Smooth muscle cell (in vitro differentiated cells): Measurements from ENCODE around the gene CDH8. TPM values are rescaled to one million over a fixed set of nuclear protein-coding genes. Genes with fewer than 3 reads are reported as not detected.

ENCODE experiments used
- DNase-seq: peaks from one replicate; lab custom pipeline; 2025; ENCODE audit not compliant: unreplicated experiment; lab: John Stamatoyannopoulos, UW
- H2AFZ ChIP-seq: fragments of 200-600 bp; sonication (generic); 2 replicates; pipeline ENCODE4 v1.6.0; 2016; ENCODE audit warnings: antibody characterized with exemption, low read depth, mild to moderate bottlenecking
- H3F3A ChIP-seq: fragments of 200-600 bp; sonication (generic); 2 replicates; pipeline ENCODE4 v1.6.0; 2017; ENCODE audit warnings: antibody characterized with exemption, low read depth
- H3K27ac ChIP-seq: fragments of 200-600 bp; sonication (generic); 2 replicates; pipeline ENCODE4 v1.5.1; 2016; ENCODE audit warnings: low read depth, mild to moderate bottlenecking
- H3K27me3 ChIP-seq: fragments of 200-600 bp; sonication (generic); 2 replicates; pipeline ENCODE4 v1.6.1; 2016; ENCODE audit warnings: low read depth, mild to moderate bottlenecking
- H3K36me3 ChIP-seq: fragments of 200-600 bp; sonication (generic); 2 replicates; pipeline ENCODE4 v1.5.1; 2016; ENCODE audit warnings: low read depth
- H3K4me1 ChIP-seq: fragments of 200-600 bp; sonication (generic); 2 replicates; pipeline ENCODE4 v1.5.1; 2016; ENCODE audit warnings: low read depth
- H3K4me2 ChIP-seq: fragments of 200-600 bp; sonication (generic); 2 replicates; pipeline ENCODE4 v1.6.0; 2016; ENCODE audit warnings: mild to moderate bottlenecking
- H3K4me3 ChIP-seq: fragments of 200-600 bp; sonication (generic); 2 replicates; pipeline ENCODE4 v1.5.1; 2016; ENCODE audit warnings: mild to moderate bottlenecking
- H3K79me2 ChIP-seq: fragments of 200-600 bp; sonication (generic); 2 replicates; pipeline ENCODE4 v1.6.0; 2016; ENCODE audit warnings: low read depth, mild to moderate bottlenecking
- H3K9ac ChIP-seq: fragments of 200-600 bp; sonication (generic); 2 replicates; pipeline ENCODE4 v1.6.0; 2016; ENCODE audit warnings: low read depth
- H3K9me3 ChIP-seq: fragments of 200-600 bp; sonication (generic); replicated peaks from 2 replicates; pipeline ENCODE4 v1.5.1; 2016; ENCODE audit warnings: low read depth
- H4K20me1 ChIP-seq: fragments of 200-600 bp; sonication (generic); 2 replicates; pipeline ENCODE4 v1.6.0; 2016; ENCODE audit warnings: low read depth
- WGBS: methylation state at CpG from one replicate; pipeline ENCODE4 v1.1.7; 2016; ENCODE audit warnings: low lambda C conversion rate; 5-methylcytosine and 5-hydroxymethylcytosine counted together
- polyA plus RNA-seq: library from polyadenylated mRNA; unstranded; fragments of >200 nt; fragmentation: Nextera tagmentation; extraction: Ambion mirVana; gene quantifications from 2 replicates; pipeline ENCODE4 v1.2.1, GENCODE V29; 2016
- total RNA-seq: library from RNA; depleted of rRNA; stranded (reverse); fragments of >200 nt; gene quantifications from 2 replicates; pipeline ENCODE4 v1.2.3, GENCODE V29; 2014
- TF ChIP-seq, protein P1 (sequence below): fragments of 200-600 bp; sonication (generic); IDR thresholded peaks from 2 replicates; pipeline ENCODE4 v1.5.1; 2017; ENCODE audit warnings: borderline replicate concordance, mild to moderate bottlenecking, antibody characterized with exemption; ENCODE audit not compliant: insufficient read depth, poor library complexity, severe bottlenecking

The CDH8 gene
- total and polyA plus RNA-seq, 2 experiments from 2014 or later = 1.8 to 5.5 TPM

- 92% methylated on average over 6 of the region's 6 CpGs for WGBS
These were observed 150.9 kb downstream of the CDH8 start for GRCh38 chr16:61885343-61885742.

DNA sequence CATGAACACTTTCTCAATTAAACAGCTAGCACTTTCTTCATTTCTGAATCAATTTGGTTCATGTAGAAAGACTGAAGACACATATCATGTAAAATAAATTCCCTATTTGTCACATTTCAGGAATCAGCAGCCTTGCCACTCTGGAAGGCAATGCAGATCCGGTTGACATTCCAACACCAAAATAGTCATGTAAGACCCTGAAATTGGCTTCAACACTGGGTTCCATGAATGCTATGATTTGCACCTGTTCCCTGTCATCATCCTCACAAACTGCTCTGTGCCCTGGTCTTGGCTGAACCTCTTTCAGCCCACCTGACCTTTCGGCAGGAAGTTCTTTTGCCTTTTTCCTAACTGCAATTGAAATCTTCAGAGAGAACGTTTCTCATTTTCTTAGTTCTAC lies 156.9 kb downstream of the CDH8 start:
- H3F3A ChIP-seq = no peaks in the 10 kb centered on the region
- H3K27me3 ChIP-seq = no peaks in the 10 kb centered on the region
- H4K20me1 ChIP-seq = no peaks in the 10 kb centered on the region
- H3K9me3 ChIP-seq = no peaks in the 10 kb centered on the region
- TF ChIP-seq, protein P1, sequence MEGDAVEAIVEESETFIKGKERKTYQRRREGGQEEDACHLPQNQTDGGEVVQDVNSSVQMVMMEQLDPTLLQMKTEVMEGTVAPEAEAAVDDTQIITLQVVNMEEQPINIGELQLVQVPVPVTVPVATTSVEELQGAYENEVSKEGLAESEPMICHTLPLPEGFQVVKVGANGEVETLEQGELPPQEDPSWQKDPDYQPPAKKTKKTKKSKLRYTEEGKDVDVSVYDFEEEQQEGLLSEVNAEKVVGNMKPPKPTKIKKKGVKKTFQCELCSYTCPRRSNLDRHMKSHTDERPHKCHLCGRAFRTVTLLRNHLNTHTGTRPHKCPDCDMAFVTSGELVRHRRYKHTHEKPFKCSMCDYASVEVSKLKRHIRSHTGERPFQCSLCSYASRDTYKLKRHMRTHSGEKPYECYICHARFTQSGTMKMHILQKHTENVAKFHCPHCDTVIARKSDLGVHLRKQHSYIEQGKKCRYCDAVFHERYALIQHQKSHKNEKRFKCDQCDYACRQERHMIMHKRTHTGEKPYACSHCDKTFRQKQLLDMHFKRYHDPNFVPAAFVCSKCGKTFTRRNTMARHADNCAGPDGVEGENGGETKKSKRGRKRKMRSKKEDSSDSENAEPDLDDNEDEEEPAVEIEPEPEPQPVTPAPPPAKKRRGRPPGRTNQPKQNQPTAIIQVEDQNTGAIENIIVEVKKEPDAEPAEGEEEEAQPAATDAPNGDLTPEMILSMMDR = no peak
- H3K4me1 ChIP-seq = no peaks in the 10 kb centered on the region
- no peak overlapping the region for H3K27ac ChIP-seq
- no peak overlapping the region for H2AFZ ChIP-seq
- H3K36me3 ChIP-seq = no peaks in the 10 kb centered on the region
- 92% methylated on average over 3 of the region's 3 CpGs for WGBS
- H3K4me3 ChIP-seq = no peak overlapping the region
- H3K9ac ChIP-seq = no peak overlapping the region
- H3K4me2 ChIP-seq = no peak overlapping the region
- H3K79me2 ChIP-seq = no peaks in the 10 kb centered on the region
- DNase-seq = no peak

More at GRCh38 chr16:61885343-61885742, 150.9 kb downstream of the CDH8 start:
- TF ChIP-seq, protein P1 = no peak
- Histone ChIP-seq H3K4me2 (no peak overlapping the region), H3K9ac (no peak overlapping the region), H3K36me3 (no peaks in the 10 kb centered on the region), H3K79me2 (no peaks in the 10 kb centered on the region), H3K9me3 (no peaks in the 10 kb centered on the region), H3F3A (no peaks in the 10 kb centered on the region), H2AFZ (no peak overlapping the region), H3K27me3 (no peaks in the 10 kb centered on the region), H3K4me3 (no peak overlapping the region), H3K27ac (no peak overlapping the region), H3K4me1 (no peaks in the 10 kb centered on the region), H4K20me1 (no peaks in the 10 kb centered on the region)
- no peak for DNase-seq

- peaks cover 7% of the 10 kb centered on the region for H3K4me1 ChIP-seq
- H2AFZ ChIP-seq = no peak overlapping the region
- no peaks in the 10 kb centered on the region for H3K36me3 ChIP-seq
- 100% methylated on average over 1 of the region's 1 CpG for WGBS
- DNase-seq = no peak
- no peaks in the 10 kb centered on the region for H3K9me3 ChIP-seq
- no peak overlapping the region for H3K4me3 ChIP-seq
- no peaks in the 10 kb centered on the region for H3K27me3 ChIP-seq
- no peak overlapping the region for H3K9ac ChIP-seq
- H3K27ac ChIP-seq = no peak overlapping the region
- no peaks in the 10 kb centered on the region for H3K79me2 ChIP-seq
- H4K20me1 ChIP-seq = no peaks in the 10 kb centered on the region
- H3K4me2 ChIP-seq = no peak overlapping the region
- no peaks in the 10 kb centered on the region for H3F3A ChIP-seq
- TF ChIP-seq, protein P1 = no peak
These were observed 158.8 kb downstream of the CDH8 start for GRCh38 chr16:61877436-61877835.

- Histone ChIP-seq H3K9me3 (no peaks in the 10 kb centered on the region), H2AFZ (no peak overlapping the region), H3F3A (no peaks in the 10 kb centered on the region), H3K4me2 (no peak overlapping the region), H3K4me3 (no peak overlapping the region), H3K27me3 (no peaks in the 10 kb centered on the region), H3K9ac (no peak overlapping the region), H4K20me1 (no peaks in the 10 kb centered on the region), H3K27ac (no peak overlapping the region), H3K79me2 (no peaks in the 10 kb centered on the region), H3K4me1 (peaks cover 8% of the 10 kb centered on the region), H3K36me3 (no peaks in the 10 kb centered on the region)
- no peak for DNase-seq
- TF ChIP-seq, protein P1 = no peak
These were observed 163.5 kb downstream of the CDH8 start for GRCh38 chr16:61872778-61873119.
